ENCODE results near the gene LIMCH1.

- TF ChIP-seq, protein P1, sequence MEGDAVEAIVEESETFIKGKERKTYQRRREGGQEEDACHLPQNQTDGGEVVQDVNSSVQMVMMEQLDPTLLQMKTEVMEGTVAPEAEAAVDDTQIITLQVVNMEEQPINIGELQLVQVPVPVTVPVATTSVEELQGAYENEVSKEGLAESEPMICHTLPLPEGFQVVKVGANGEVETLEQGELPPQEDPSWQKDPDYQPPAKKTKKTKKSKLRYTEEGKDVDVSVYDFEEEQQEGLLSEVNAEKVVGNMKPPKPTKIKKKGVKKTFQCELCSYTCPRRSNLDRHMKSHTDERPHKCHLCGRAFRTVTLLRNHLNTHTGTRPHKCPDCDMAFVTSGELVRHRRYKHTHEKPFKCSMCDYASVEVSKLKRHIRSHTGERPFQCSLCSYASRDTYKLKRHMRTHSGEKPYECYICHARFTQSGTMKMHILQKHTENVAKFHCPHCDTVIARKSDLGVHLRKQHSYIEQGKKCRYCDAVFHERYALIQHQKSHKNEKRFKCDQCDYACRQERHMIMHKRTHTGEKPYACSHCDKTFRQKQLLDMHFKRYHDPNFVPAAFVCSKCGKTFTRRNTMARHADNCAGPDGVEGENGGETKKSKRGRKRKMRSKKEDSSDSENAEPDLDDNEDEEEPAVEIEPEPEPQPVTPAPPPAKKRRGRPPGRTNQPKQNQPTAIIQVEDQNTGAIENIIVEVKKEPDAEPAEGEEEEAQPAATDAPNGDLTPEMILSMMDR (IDR thresholded peaks at IDR 0.05; ENCODE audit: low read depth, low read length), result no peak
- no peak for TF ChIP-seq EZH2phosphoT487 (IDR thresholded peaks at IDR 0.05; ENCODE audit: low read depth)
These were observed 1.8 kb downstream of the LIMCH1 start for GRCh38 chr4:41539711-41540110.
